Activated naive CD4-positive, alpha-beta T cell treated with anti-CD3 and anti-CD28 coated beads, Interleukin-2, amount 50 U/mL, for 24 hours (primary cell): ENCODE results near the gene SMARCB1.

Source experiments
- H3K27ac Mint-ChIP-seq: one replicate; pipeline ENCODE4 v1.8.0; 2021; ENCODE audit warnings: mild to moderate bottlenecking, mixed read lengths
- H3K27me3 Mint-ChIP-seq: one replicate; pipeline ENCODE4 v1.8.0; 2021; ENCODE audit warnings: mixed read lengths
- H3K36me3 Mint-ChIP-seq: one replicate; pipeline ENCODE4 v1.8.0; 2021; ENCODE audit warnings: mixed read lengths
- H3K4me1 Mint-ChIP-seq: one replicate; pipeline ENCODE4 v1.8.0; 2021; ENCODE audit warnings: mixed read lengths
- H3K4me3 Mint-ChIP-seq: one replicate; pipeline ENCODE4 v1.8.0; 2021; ENCODE audit warnings: mild to moderate bottlenecking, mixed read lengths
- H3K9me3 Mint-ChIP-seq: one replicate; pipeline ENCODE4 v1.8.0; 2021; ENCODE audit warnings: mixed read lengths

SMARCB1 gene

GRCh38 chr22:23826510-23827350 lies 40.0 kb downstream of the SMARCB1 start:
- H3K4me3 Mint-ChIP-seq = no peak overlapping the region
- no peak overlapping the region for H3K27ac Mint-ChIP-seq
- no peaks in the 10 kb centered on the region for H3K27me3 Mint-ChIP-seq
- H3K9me3 Mint-ChIP-seq = no peaks in the 10 kb centered on the region
- peaks cover 3% of the 10 kb centered on the region for H3K4me1 Mint-ChIP-seq
- H3K36me3 Mint-ChIP-seq = peaks cover 8% of the 10 kb centered on the region

- no peak overlapping the region for H3K27ac Mint-ChIP-seq
- peaks cover 8% of the 10 kb centered on the region for H3K36me3 Mint-ChIP-seq
- no peaks in the 10 kb centered on the region for H3K9me3 Mint-ChIP-seq
- peaks cover 3% of the 10 kb centered on the region for H3K4me1 Mint-ChIP-seq
- H3K4me3 Mint-ChIP-seq = no peak overlapping the region
- H3K27me3 Mint-ChIP-seq = no peaks in the 10 kb centered on the region
Measured at GRCh38 chr22:23827351-23827995, 40.7 kb downstream of the SMARCB1 start.

- peaks cover 3% of the 10 kb centered on the region for H3K4me1 Mint-ChIP-seq
- H3K27ac Mint-ChIP-seq = no peak overlapping the region
- H3K9me3 Mint-ChIP-seq = no peaks in the 10 kb centered on the region
- no peaks in the 10 kb centered on the region for H3K27me3 Mint-ChIP-seq
- H3K36me3 Mint-ChIP-seq = peaks cover 7% of the 10 kb centered on the region
- H3K4me3 Mint-ChIP-seq = no peak overlapping the region
Measured at GRCh38 chr22:23828800-23829680, 42.3 kb downstream of the SMARCB1 start.

- H3K36me3 Mint-ChIP-seq = peaks cover 7% of the 10 kb centered on the region
- H3K4me3 Mint-ChIP-seq = no peak overlapping the region
- H3K27ac Mint-ChIP-seq = no peak overlapping the region
- no peaks in the 10 kb centered on the region for H3K9me3 Mint-ChIP-seq
- peaks cover 3% of the 10 kb centered on the region for H3K4me1 Mint-ChIP-seq
- H3K27me3 Mint-ChIP-seq = no peaks in the 10 kb centered on the region
Measured at GRCh38 chr22:23829845-23830372, 43.1 kb downstream of the SMARCB1 start.

GRCh38 chr22:23831261-23831660 lies 44.5 kb downstream of the SMARCB1 start:
- H3K36me3 Mint-ChIP-seq = peaks cover 7% of the 10 kb centered on the region
- H3K9me3 Mint-ChIP-seq = no peaks in the 10 kb centered on the region

GRCh38 chr22:23831781-23832180 lies 45.0 kb downstream of the SMARCB1 start:
- Mint-ChIP-seq H3K9me3 (no peaks in the 10 kb centered on the region), H3K36me3 (peaks cover 4% of the 10 kb centered on the region), H3K27me3 (no peaks in the 10 kb centered on the region), H3K27ac (no peak overlapping the region), H3K4me1 (peaks cover 3% of the 10 kb centered on the region), H3K4me3 (no peak overlapping the region)

More at GRCh38 chr22:23831261-23831660, 44.5 kb downstream of the SMARCB1 start:
- no peak overlapping the region for H3K27ac Mint-ChIP-seq
- H3K4me1 Mint-ChIP-seq = peaks cover 3% of the 10 kb centered on the region
- H3K27me3 Mint-ChIP-seq = no peaks in the 10 kb centered on the region
- no peak overlapping the region for H3K4me3 Mint-ChIP-seq

GRCh38 chr22:23832226-23833016 lies 45.7 kb downstream of the SMARCB1 start:
- H3K27me3 Mint-ChIP-seq = no peaks in the 10 kb centered on the region
- peaks cover 4% of the 10 kb centered on the region for H3K36me3 Mint-ChIP-seq
- no peak overlapping the region for H3K27ac Mint-ChIP-seq
- no peaks in the 10 kb centered on the region for H3K9me3 Mint-ChIP-seq
- H3K4me1 Mint-ChIP-seq = peaks cover 7% of the 10 kb centered on the region
- no peak overlapping the region for H3K4me3 Mint-ChIP-seq

GRCh38 chr22:23833017-23833751 lies 46.4 kb downstream of the SMARCB1 start:
- Mint-ChIP-seq H3K4me3 (no peak overlapping the region), H3K27ac (no peak overlapping the region), H3K36me3 (peaks cover 4% of the 10 kb centered on the region), H3K27me3 (no peaks in the 10 kb centered on the region), H3K9me3 (no peaks in the 10 kb centered on the region), H3K4me1 (peaks cover 12% of the 10 kb centered on the region)

- no peaks in the 10 kb centered on the region for H3K27me3 Mint-ChIP-seq
- peaks cover 16% of the 10 kb centered on the region for H3K4me1 Mint-ChIP-seq
- peaks cover 4% of the 10 kb centered on the region for H3K36me3 Mint-ChIP-seq
- no peak overlapping the region for H3K4me3 Mint-ChIP-seq
- no peaks in the 10 kb centered on the region for H3K9me3 Mint-ChIP-seq
- no peak overlapping the region for H3K27ac Mint-ChIP-seq
Measured at GRCh38 chr22:23833911-23834317, 47.1 kb downstream of the SMARCB1 start.

GRCh38 chr22:23834406-23834792 lies 47.6 kb downstream of the SMARCB1 start:
- Mint-ChIP-seq H3K36me3 (peaks cover 4% of the 10 kb centered on the region), H3K4me3 (no peak overlapping the region), H3K27ac (no peak overlapping the region), H3K27me3 (no peaks in the 10 kb centered on the region), H3K9me3 (no peaks in the 10 kb centered on the region), H3K4me1 (peaks cover 20% of the 10 kb centered on the region)

- no peaks in the 10 kb centered on the region for H3K27me3 Mint-ChIP-seq
- peak overlapping the region; percentile 23 for H3K27ac Mint-ChIP-seq
- H3K36me3 Mint-ChIP-seq = peaks cover 4% of the 10 kb centered on the region
- no peaks in the 10 kb centered on the region for H3K9me3 Mint-ChIP-seq
- peaks cover 21% of the 10 kb centered on the region for H3K4me1 Mint-ChIP-seq
- H3K4me3 Mint-ChIP-seq = no peak overlapping the region
Measured at GRCh38 chr22:23834793-23835483, 48.2 kb downstream of the SMARCB1 start.

- no peaks in the 10 kb centered on the region for H3K9me3 Mint-ChIP-seq
- peak overlapping the region; percentile 23 for H3K27ac Mint-ChIP-seq
- H3K4me1 Mint-ChIP-seq = peaks cover 18% of the 10 kb centered on the region
- no peaks in the 10 kb centered on the region for H3K27me3 Mint-ChIP-seq
- H3K4me3 Mint-ChIP-seq = no peak overlapping the region
- H3K36me3 Mint-ChIP-seq = peaks cover 2% of the 10 kb centered on the region
Measured at GRCh38 chr22:23835484-23836144, 48.8 kb downstream of the SMARCB1 start.

GRCh38 chr22:23836281-23836680 lies 49.5 kb downstream of the SMARCB1 start:
- Mint-ChIP-seq H3K36me3 (no peaks in the 10 kb centered on the region), H3K4me3 (no peak overlapping the region), H3K27ac (no peak overlapping the region)

More at GRCh38 chr22:23836281-23836680, 49.5 kb downstream of the SMARCB1 start:
- Mint-ChIP-seq H3K9me3 (no peaks in the 10 kb centered on the region), H3K4me1 (peaks cover 18% of the 10 kb centered on the region), H3K27me3 (no peaks in the 10 kb centered on the region)
